HG03039 (cell line): ENCODE measurements around the gene FBXO42.
"Not testable (repeated sequence)": the region's sequence is repeated elsewhere in the genome, so short reads cannot be mapped to it uniquely, and the experiment has no call there.

ENCODE experiments used
- ATAC-seq: cut with Tn5 transposase; IDR thresholded peaks from one replicate; pipeline ENCODE4 v1.9.1; 2021; ENCODE audit warnings: mild to moderate bottlenecking, moderate library complexity; ENCODE audit not compliant: unreplicated experiment

The FBXO42 gene

GRCh38 chr1:16266411-16267118 is 85.7 kb downstream of the FBXO42 start:
- ATAC-seq = no peak

- no peak for ATAC-seq
Measured at GRCh38 chr1:16262067-16262466, 90.2 kb downstream of the FBXO42 start.

- no peak for ATAC-seq
Measured at GRCh38 chr1:16260814-16261213, 91.5 kb downstream of the FBXO42 start.

GRCh38 chr1:16258591-16259135 is 93.6 kb downstream of the FBXO42 start:
- no peak for ATAC-seq

- ATAC-seq = no peak
Measured at GRCh38 chr1:16257968-16258367, 94.3 kb downstream of the FBXO42 start.

- not testable (repeated sequence) for ATAC-seq
Measured at GRCh38 chr1:16257556-16257955, 94.7 kb downstream of the FBXO42 start.

- ATAC-seq = no peak
Measured at GRCh38 chr1:16256478-16256877, 95.8 kb downstream of the FBXO42 start.

GRCh38 chr1:16254263-16254928 is 97.9 kb downstream of the FBXO42 start:
- ATAC-seq = no peak

GRCh38 chr1:16253332-16253922 is 98.9 kb downstream of the FBXO42 start:
- no peak for ATAC-seq

GRCh38 chr1:16252912-16253311 is 99.4 kb downstream of the FBXO42 start:
- ATAC-seq = no peak

GRCh38 chr1:16251381-16251780 is 100.9 kb downstream of the FBXO42 start:
- ATAC-seq = no peak

GRCh38 chr1:16250524-16251251 is 101.6 kb downstream of the FBXO42 start:
- no peak for ATAC-seq

- ATAC-seq = no peak
Measured at GRCh38 chr1:16249596-16250241, 102.6 kb downstream of the FBXO42 start.

- no peak for ATAC-seq
Measured at GRCh38 chr1:16248603-16249516, 103.4 kb downstream of the FBXO42 start.

GRCh38 chr1:16248007-16248436 is 104.3 kb downstream of the FBXO42 start:
- ATAC-seq = no peak

GRCh38 chr1:16247441-16247840 is 104.8 kb downstream of the FBXO42 start:
- no peak for ATAC-seq

- ATAC-seq = no peak
Measured at GRCh38 chr1:16246961-16247360, 105.3 kb downstream of the FBXO42 start.

GRCh38 chr1:16246239-16246638 is 106.0 kb downstream of the FBXO42 start:
- not testable (repeated sequence) for ATAC-seq

- no peak for ATAC-seq
Measured at GRCh38 chr1:16245476-16246196, 106.6 kb downstream of the FBXO42 start.
